GM12891 (cell line): ENCODE measurements around the gene SDK1.

Experiments
- PAX5 ChIP-seq: IDR thresholded peaks from 2 replicates; pipeline ENCODE4 v1.6.1; 2011; ENCODE audit warnings: low read length, moderate library complexity, mild to moderate bottlenecking; ENCODE audit not compliant: insufficient read depth, severe bottlenecking
- POLR2A ChIP-seq: IDR thresholded peaks from 2 replicates; pipeline ENCODE4 v1.6.1; 2011; ENCODE audit warnings: low read depth, low read length, control low read depth
- POLR2AphosphoS5 ChIP-seq: IDR thresholded peaks from 2 replicates; pipeline ENCODE4 v1.6.1; 2011; ENCODE audit warnings: low read depth, low read length, control low read depth
- POU2F2 ChIP-seq: IDR thresholded peaks from 2 replicates; pipeline ENCODE4 v1.6.1; 2011; ENCODE audit warnings: low read depth, mild to moderate bottlenecking, control low read depth, low read length, moderate library complexity
- SPI1 ChIP-seq: IDR thresholded peaks from 2 replicates; pipeline ENCODE4 v1.6.1; 2011; ENCODE audit warnings: low read depth, low read length, control low read depth
- TAF1 ChIP-seq: IDR thresholded peaks from 2 replicates; pipeline ENCODE4 v1.6.1; 2011; ENCODE audit warnings: low read depth, low read length, control low read depth

GRCh38 chr7:4191525-4191924 is 890.5 kb downstream of the SDK1 start:
- TF ChIP-seq TAF1 (no peak), POLR2A (no peak), POLR2AphosphoS5 (no peak), SPI1 (no peak), PAX5 (no peak), POU2F2 (no peak)
